ENCODE results near the gene M1AP.

- TF ChIP-seq, protein P1, sequence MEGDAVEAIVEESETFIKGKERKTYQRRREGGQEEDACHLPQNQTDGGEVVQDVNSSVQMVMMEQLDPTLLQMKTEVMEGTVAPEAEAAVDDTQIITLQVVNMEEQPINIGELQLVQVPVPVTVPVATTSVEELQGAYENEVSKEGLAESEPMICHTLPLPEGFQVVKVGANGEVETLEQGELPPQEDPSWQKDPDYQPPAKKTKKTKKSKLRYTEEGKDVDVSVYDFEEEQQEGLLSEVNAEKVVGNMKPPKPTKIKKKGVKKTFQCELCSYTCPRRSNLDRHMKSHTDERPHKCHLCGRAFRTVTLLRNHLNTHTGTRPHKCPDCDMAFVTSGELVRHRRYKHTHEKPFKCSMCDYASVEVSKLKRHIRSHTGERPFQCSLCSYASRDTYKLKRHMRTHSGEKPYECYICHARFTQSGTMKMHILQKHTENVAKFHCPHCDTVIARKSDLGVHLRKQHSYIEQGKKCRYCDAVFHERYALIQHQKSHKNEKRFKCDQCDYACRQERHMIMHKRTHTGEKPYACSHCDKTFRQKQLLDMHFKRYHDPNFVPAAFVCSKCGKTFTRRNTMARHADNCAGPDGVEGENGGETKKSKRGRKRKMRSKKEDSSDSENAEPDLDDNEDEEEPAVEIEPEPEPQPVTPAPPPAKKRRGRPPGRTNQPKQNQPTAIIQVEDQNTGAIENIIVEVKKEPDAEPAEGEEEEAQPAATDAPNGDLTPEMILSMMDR (IDR thresholded peaks at IDR 0.05): no peak
- TF ChIP-seq ZFX (IDR thresholded peaks at IDR 0.05; ENCODE audit: borderline replicate concordance): no peak
These were observed 95.0 kb downstream of the M1AP start for GRCh38 chr2:74552914-74553811.
